A549 treated with ZK216348 at 1 μM for 4 hours (cell line): ENCODE measurements around the gene TFEB. TPM values are rescaled to one million over a fixed set of nuclear protein-coding genes. Genes with fewer than 3 reads are reported as not detected.

Experiments used
- total RNA-seq: library from RNA; stranded (reverse); fragments of 200-300 nt; extraction: Qiagen RNA extraction; gene quantifications from 5 replicates; pipeline ENCODE4 v1.2.3, GENCODE V29; 2022; ENCODE audit warnings: low read depth

Gene TFEB
- 2.7 to 7.4 TPM (median 6.8 TPM) in 5 replicates for total RNA-seq

DNA sequence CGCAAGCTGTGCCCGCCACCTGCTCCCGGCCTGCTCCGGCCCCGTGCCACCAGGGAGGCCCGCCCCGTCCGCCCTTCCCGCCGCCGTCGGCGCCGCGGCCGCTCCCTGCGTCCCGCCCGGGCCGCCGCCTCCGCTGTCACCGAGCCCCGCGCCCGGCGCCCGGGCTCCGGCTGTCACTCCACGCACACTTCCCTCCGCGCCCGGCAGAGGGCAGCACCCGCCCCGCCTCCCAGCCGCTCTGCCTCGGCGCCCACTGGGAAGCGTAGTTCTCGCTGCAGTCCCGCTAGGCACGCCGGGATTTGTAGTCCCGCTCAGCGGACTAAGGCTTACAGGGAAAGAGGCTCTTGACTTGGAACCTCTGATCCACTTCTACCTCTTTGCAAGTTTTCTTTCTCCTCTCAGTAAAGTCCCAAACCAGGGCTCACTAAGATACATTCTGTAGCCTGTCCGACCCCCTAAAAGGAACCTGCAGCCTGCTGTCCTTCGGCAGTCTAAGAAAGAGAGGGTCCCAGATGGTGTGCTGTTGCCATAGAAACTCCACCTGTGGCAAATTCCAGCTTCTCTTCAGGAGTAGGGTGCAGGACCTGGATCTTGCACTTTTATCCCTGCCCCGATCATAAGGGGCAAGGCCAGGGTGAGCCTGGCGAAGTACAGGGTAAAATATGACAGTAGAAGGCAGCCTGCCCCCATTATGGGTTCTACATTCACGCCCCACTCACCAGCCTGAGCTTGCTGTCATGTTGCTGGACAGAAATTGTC is at the start of gene TFEB:
Gene TFEB (minus strand): TSS at position 182 of the 759 bp plus-strand sequence. CDS start 44,395 bp downstream, outside the sequence.

DNA sequence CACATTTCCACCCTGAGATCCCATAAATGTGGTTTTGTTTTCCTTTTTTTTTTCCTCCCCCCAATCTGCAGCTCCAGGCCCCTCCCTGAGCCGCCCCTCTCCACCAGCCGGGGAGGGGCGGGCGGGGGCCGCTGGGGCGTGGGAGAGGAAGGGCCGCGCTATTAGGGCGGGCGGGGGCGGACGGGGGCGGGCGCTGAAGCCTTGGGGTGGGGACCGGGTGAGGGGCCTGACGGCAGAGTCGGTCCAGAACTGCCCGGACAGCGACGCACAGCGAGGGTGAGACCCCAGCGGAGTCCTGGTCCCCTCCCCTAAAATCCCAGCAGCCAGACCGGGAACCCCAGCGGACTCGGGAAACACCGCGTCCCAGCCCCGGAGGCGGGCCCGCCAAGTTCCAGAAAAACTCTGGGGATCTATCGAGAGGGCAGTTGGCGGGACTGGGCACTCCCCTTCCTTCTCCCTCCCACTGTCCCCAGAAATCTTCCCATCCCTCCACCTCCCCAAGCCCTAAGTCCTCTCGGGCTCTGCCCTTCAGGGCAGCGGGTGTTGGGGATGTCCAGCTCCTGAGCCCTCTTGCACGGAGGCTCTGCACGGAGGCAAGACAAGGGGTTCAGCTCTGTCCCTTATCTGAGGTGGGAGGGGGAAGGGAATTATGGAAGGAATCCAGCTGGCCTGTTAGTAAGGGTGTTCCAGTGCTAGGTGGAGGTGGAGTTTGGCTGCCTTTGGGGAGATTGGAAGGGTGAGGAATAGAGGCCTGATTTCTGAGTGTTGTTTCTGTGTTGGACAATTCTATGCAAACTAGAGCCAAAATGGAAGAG is 45.4 kb upstream of the TFEB start, which contains the start of gene PRICKLE4:
Gene PRICKLE4 (plus strand): TSS at position 232 of the 815 bp plus-strand sequence. CDS start 2,692 bp downstream, outside the sequence.

DNA sequence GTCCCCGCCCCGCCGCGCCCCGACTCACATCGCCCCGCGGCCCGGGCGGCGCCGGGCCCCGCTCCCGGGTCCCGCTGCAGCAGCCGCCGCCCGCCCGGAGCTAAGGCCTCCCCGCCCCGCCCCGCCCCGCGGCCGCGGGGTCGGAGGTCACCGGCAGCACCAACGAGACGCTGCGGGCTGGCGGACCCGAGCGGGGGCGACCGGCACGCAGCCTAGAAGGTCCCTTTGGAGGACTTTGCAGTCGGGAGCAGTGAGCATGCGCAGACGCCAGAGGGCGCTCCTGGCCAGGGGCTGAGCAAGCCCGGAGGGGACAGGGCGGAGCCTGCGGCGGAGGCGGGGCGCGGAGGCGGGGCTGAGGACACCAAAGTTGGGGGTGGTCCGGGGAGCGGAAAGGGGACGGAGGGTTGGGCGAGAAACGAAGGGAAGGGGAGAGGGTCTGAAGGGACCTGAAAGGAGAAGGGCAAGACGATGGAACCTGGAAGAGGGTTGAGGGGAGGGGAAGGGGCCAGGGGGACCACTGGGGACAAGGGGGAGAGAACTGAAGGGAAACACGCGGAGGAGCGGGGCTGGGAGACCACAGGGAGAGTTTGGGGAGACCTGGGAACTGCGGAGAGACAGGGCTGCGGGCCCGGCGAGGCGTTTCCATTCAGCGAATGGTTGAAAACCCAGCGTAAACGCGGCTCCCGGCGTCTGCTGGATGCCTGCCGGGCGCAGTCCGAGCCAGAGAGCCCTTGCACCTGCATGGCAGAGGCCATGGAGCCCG is 44.6 kb upstream of the TFEB start, which contains the start of gene FRS3:
Gene FRS3 (minus strand): TSS at position 113 of the 763 bp plus-strand sequence. CDS start 2,913 bp downstream, outside the sequence.

DNA sequence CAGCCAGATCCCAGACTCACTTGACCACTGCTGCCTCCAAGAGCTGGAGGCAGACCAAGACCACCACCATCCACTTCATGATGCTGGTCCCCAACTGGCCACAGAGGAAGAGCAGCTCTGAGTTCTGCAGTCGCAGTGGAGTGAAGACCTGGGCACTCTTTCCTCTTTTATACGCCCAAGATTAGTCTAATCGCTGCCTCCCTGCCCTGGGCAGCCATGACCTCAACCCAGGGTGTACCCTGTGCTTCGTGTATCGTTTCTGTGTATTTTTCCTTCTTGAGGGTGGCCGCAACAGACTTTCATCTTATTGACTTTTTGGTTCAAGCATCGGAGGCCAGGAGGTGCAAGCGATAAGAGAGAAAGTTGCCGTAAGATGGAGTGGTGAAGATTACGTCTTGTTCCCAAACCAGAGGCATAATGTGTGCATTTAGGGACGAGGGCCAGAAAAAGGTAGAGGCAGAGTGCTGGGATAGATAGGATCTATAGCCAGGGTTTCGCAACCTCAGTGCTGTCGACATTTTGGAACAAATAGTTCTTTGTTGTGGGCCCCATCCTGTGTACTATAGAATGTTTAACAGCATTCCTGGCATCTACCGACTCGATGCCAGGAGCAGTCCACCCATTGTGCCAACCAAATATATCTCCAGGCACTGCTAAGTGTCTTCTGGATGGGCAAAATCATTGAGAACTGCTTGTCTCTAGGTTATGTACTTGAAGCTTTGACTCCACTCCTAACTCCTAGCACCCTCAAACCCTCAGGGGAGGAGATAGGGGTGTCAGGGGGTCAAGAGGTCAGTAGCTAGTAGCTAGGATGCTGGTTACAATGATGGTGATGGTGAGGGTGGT is 12.1 kb upstream of the TFEB start, which contains the start of gene PGC:
Gene PGC (minus strand): TSS at position 142 of the 846 bp plus-strand sequence. CDS start 63 bp downstream, at position 79.

DNA sequence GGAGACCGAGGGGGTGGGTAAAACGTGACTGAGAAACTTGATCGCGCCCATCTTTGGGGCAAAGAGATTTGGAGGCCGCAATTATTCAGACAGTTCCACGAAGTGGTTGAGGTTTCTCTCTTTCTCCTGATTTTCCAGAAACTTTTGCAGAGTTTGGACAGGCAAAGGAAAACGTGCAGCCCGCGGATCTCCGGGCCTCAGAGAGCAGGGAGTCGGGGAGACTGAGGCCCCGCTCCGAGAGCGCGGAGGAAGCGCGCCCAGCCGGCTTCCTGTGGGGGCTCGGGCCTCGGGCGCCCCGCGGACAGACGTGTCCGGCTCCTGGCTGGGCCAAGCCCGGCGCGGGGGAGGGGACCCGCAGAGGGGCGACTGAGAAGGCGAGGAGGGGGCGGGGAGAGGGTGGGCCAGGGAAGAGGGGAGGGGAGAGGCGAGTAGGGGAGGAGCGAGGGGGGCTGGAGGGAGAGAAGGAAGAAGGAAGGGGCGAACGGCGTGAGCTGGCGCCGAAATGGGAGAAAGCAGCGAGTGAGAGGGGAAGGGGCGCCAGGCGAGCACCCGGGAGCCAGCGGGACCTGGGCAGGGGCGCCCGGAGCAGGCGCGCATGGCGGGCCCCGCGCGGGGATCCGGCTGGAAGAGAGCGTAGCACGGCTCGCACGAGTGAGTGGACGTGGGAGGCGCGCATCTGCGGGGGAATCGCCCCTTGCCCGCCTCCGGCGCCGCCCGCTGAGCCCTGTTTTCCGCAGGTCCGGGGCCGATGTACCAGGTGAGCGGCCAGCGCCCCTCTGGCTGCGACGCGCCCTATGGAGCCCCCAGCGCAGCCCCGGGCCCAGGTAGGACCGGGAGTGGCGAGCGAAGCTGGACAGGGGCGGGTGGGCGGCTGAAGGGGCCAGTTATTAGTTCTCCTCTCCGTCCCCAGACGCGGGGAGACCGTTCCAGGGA is 97.1 kb downstream of the TFEB start, which contains the start of gene MDFI:
Gene MDFI (plus strand): TSS at position 467 of the 933 bp plus-strand sequence. CDS start 282 bp downstream, at position 749.

Other genes starting within 250 kb of the TFEB start
- gene FOXP4, start 189.2 kb downstream of the TFEB start, total RNA-seq, result 12.5 to 28.7 TPM (median 24.7 TPM) in 5 replicates
- 0.53 to 0.86 TPM (median 0.75 TPM) in 5 replicates for gene MDFI, start 97.1 kb downstream of the TFEB start, total RNA-seq
- not detected in 5 replicates for gene PGC, start 11.8 kb upstream of the TFEB start, total RNA-seq
- 1.5 to 3.3 TPM (median 2.3 TPM) in 5 replicates for gene FRS3, start 44.3 kb upstream of the TFEB start, total RNA-seq
- 0.70 to 1.6 TPM (median 1.1 TPM) in 4 of 5 replicates, not detected in the other for gene PRICKLE4, start 45.2 kb upstream of the TFEB start, total RNA-seq
- 266 to 344 TPM (median 296 TPM) in 5 replicates for gene TOMM6, start 52.1 kb upstream of the TFEB start, total RNA-seq
- gene USP49, start 159.8 kb upstream of the TFEB start, total RNA-seq, result 0.74 to 1.9 TPM (median 1.2 TPM) in 5 replicates
- gene MED20, start 185.5 kb upstream of the TFEB start, total RNA-seq, result 12.5 to 15.5 TPM (median 13.0 TPM) in 5 replicates
- 28.0 to 48.2 TPM (median 41.2 TPM) in 5 replicates for gene BYSL, start 185.9 kb upstream of the TFEB start, total RNA-seq
- gene CCND3, start 206.2 kb upstream of the TFEB start, total RNA-seq, result 109 to 184 TPM (median 176 TPM) in 5 replicates